HAP-1 (cell line): ENCODE measurements around the gene SRGAP2B.
"Not testable (repeated sequence)": the region's sequence is repeated elsewhere in the genome, so short reads cannot be mapped to it uniquely, and the experiment has no call there.

Experiments used
- DNase-seq, 2 experiments: peaks; one replicate each; pipeline ENCODE4 v3.0.0-alpha.2; 2016 to 2020; ENCODE audit warnings: low spot score in 2 of 2
- H3K27me3 ChIP-seq: fragments of 250-450 bp; sonication (Bioruptor Pico); 2 replicates; pipeline ENCODE4 v1.5.1; 2020; ENCODE audit warnings: low read depth, mild to moderate bottlenecking, moderate library complexity
- H3K36me3 ChIP-seq: fragments of 250-450 bp; sonication (Bioruptor Pico); replicated peaks from 2 replicates; pipeline ENCODE4 v1.5.1; 2020; ENCODE audit warnings: mild to moderate bottlenecking
- H3K4me1 ChIP-seq: fragments of 250-450 bp; sonication (Bioruptor Pico); 2 replicates; pipeline ENCODE4 v1.5.1; 2020; ENCODE audit warnings: mild to moderate bottlenecking
- H3K4me3 ChIP-seq: fragments of 250-450 bp; sonication (Bioruptor Pico); 2 replicates; pipeline ENCODE4 v1.5.1; 2020; ENCODE audit warnings: mild to moderate bottlenecking, moderate library complexity
- H3K9me3 ChIP-seq: fragments of 250-450 bp; sonication (Bioruptor Pico); 2 replicates; pipeline ENCODE4 v1.5.1; 2020; ENCODE audit warnings: mild to moderate bottlenecking, moderate library complexity
- in situ Hi-C: fragments of 300-500 bp; cut with MboI; formaldehyde crosslinking; loops from 3 replicates; pipeline ENCODE4 v1.14.3; 2020; ENCODE audit warnings: low sequenced_read_pairs, inconsistent platforms, mixed read lengths

SRGAP2B gene

GRCh38 chr1:145041519-145041918 is 53.6 kb downstream of the SRGAP2B start:
- H3K36me3 ChIP-seq, in situ Hi-C loops, H3K27me3 ChIP-seq, H3K4me1 ChIP-seq, DNase-seq, H3K4me3 ChIP-seq, H3K9me3 ChIP-seq: not testable (repeated sequence)

- H3K36me3 ChIP-seq, H3K4me3 ChIP-seq, H3K9me3 ChIP-seq, H3K4me1 ChIP-seq, H3K27me3 ChIP-seq, DNase-seq, in situ Hi-C loops: not testable (repeated sequence)
Measured at GRCh38 chr1:145036019-145036418, 59.1 kb downstream of the SRGAP2B start.

GRCh38 chr1:145033523-145033922 is 61.6 kb downstream of the SRGAP2B start:
- in situ Hi-C loops, H3K36me3 ChIP-seq, H3K27me3 ChIP-seq, H3K9me3 ChIP-seq, DNase-seq, H3K4me1 ChIP-seq, H3K4me3 ChIP-seq: not testable (repeated sequence)

DNA sequence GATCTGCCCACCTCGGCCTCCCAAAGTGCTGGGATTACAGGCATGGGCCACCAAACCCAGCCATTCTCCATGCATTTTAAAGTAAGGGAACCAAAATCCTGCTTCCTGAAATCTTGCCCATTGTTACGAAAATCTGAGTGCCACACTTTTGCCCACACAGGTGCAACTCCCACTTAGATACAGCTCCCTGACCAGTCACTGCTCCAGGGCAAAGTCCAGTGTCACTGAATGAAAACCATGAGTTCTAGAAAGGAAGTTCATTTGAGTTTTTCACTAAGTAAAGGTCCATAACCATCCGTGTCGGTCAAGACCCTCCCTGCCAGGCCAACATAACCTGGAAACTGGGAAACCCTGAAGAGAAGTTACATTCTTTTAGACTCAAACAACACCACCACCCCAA is 67.9 kb downstream of the SRGAP2B start:
- H3K9me3 ChIP-seq, H3K36me3 ChIP-seq, H3K4me1 ChIP-seq, in situ Hi-C loops, H3K4me3 ChIP-seq, DNase-seq, H3K27me3 ChIP-seq: not testable (repeated sequence)

DNA sequence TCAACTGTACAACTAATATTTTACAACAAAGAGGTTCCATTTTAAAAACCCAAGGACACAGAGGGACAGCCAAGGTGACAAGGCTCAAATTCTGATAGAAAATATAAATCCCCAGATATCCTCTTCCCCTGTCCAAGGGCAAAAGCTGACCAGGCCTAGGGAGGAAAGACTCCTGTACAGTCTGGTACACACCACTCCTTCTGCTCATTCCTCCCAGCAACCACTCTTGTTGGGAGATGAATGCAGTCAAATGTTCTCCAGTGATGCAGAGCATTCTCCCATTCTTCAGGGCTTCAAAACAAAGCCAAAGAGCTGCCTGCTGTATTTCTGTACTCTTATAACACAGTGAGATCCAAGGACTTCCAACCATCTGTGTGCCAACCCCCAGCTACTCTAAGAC is 69.8 kb downstream of the SRGAP2B start:
- H3K36me3 ChIP-seq, DNase-seq, in situ Hi-C loops, H3K9me3 ChIP-seq, H3K27me3 ChIP-seq, H3K4me1 ChIP-seq, H3K4me3 ChIP-seq: not testable (repeated sequence)

DNA sequence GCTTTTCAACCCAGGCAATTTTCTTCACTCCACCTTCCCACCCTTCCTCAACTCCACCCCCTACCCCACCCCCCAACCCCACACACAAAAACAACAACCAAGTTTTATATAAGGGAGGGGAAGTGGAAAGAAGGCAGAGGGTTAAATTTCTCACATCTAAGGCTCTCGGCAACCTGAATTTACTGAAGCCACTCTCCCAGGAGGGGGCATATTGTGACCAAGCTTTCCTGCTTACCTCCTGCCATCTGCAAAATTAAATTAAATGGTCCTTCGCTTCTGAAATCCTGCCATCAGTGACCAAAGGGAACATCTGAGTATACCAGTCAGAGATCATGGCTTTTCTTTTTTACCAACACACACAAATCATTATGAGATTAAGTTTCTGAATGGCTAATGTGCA is 72.9 kb downstream of the SRGAP2B start:
- H3K27me3 ChIP-seq, H3K4me1 ChIP-seq, in situ Hi-C loops, H3K36me3 ChIP-seq, H3K4me3 ChIP-seq, H3K9me3 ChIP-seq: not testable (repeated sequence)
- DNase-seq = peak in 1 of 2 experiments; percentile 39

DNA sequence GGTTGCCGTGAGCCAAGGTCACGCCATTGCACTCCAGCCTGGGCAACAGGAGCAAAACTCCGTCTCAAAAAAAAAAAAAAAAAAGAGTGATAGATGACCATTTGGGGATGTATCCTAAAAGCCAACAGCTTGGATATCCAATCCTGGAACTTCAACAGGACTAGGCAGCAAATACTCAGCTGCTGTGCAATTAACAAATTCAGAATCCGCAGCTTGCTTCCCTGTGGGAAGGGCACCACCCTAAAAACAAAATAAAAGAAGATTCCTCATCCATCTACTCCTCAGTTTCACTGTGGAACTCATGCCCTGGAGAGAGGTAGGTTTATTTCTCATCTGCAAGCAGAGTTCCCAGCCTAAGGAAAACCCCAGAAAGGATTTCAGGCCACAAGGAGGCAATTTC is 73.4 kb downstream of the SRGAP2B start:
- H3K36me3 ChIP-seq, H3K4me3 ChIP-seq, H3K4me1 ChIP-seq, DNase-seq, H3K27me3 ChIP-seq, in situ Hi-C loops, H3K9me3 ChIP-seq: not testable (repeated sequence)

GRCh38 chr1:145019709-145020108 is 75.4 kb downstream of the SRGAP2B start:
- H3K27me3 ChIP-seq, H3K9me3 ChIP-seq, in situ Hi-C loops, H3K36me3 ChIP-seq, DNase-seq, H3K4me3 ChIP-seq, H3K4me1 ChIP-seq: not testable (repeated sequence)

DNA sequence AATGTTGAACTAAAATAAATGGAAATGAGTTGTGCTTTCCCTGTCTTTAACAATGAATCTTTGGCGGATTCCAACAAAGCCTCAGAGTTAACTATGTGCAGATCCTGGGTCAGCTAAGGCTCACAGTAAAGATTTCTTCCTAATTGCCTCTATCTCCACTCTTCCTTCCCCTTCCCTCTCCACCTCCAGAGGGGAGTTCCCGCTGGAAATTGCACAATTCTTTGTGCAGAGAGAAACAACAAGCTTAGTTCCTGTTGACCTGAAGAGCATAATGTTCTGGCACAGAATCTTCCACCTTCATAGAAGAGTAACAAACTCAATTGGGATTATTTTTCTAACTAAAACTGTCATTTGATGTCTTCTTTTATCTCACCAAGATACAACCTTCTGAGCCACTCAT is 77.4 kb downstream of the SRGAP2B start:
- H3K36me3 ChIP-seq, DNase-seq, H3K27me3 ChIP-seq, H3K4me3 ChIP-seq, in situ Hi-C loops, H3K9me3 ChIP-seq, H3K4me1 ChIP-seq: not testable (repeated sequence)

GRCh38 chr1:145016492-145016862 is 78.7 kb downstream of the SRGAP2B start:
- H3K27me3 ChIP-seq, DNase-seq, H3K4me1 ChIP-seq, in situ Hi-C loops, H3K9me3 ChIP-seq, H3K36me3 ChIP-seq, H3K4me3 ChIP-seq: not testable (repeated sequence)

- in situ Hi-C loops = not testable (repeated sequence)
Measured at GRCh38 chr1:145015744-145016491, 79.2 kb downstream of the SRGAP2B start.

GRCh38 chr1:145013353-145013752 is 81.8 kb downstream of the SRGAP2B start:
- H3K4me3 ChIP-seq, H3K9me3 ChIP-seq, DNase-seq, H3K36me3 ChIP-seq, in situ Hi-C loops, H3K27me3 ChIP-seq, H3K4me1 ChIP-seq: not testable (repeated sequence)

More at GRCh38 chr1:145015744-145016491, 79.2 kb downstream of the SRGAP2B start:
- H3K9me3 ChIP-seq, H3K27me3 ChIP-seq, H3K4me1 ChIP-seq, DNase-seq, H3K36me3 ChIP-seq, H3K4me3 ChIP-seq: not testable (repeated sequence)

GRCh38 chr1:145011811-145012210 is 83.3 kb downstream of the SRGAP2B start:
- H3K9me3 ChIP-seq, DNase-seq, H3K4me3 ChIP-seq, H3K27me3 ChIP-seq, in situ Hi-C loops, H3K4me1 ChIP-seq, H3K36me3 ChIP-seq: not testable (repeated sequence)

- H3K36me3 ChIP-seq, H3K4me3 ChIP-seq, H3K9me3 ChIP-seq, H3K27me3 ChIP-seq, DNase-seq, H3K4me1 ChIP-seq, in situ Hi-C loops: not testable (repeated sequence)
Measured at GRCh38 chr1:145010580-145010979, 84.5 kb downstream of the SRGAP2B start.

GRCh38 chr1:145009928-145010327 is 85.2 kb downstream of the SRGAP2B start:
- H3K4me3 ChIP-seq, DNase-seq, H3K27me3 ChIP-seq, H3K9me3 ChIP-seq, in situ Hi-C loops, H3K36me3 ChIP-seq, H3K4me1 ChIP-seq: not testable (repeated sequence)
